GM18505 (cell line): Measurements from ENCODE around the gene TIAM2.

ENCODE experiments used
- ATAC-seq: cut with Tn5 transposase; IDR thresholded peaks from one replicate; pipeline ENCODE4 v1.9.1; 2021; ENCODE audit not compliant: unreplicated experiment
- POLR2A ChIP-seq: IDR thresholded peaks from 4 replicates; pipeline ENCODE4 v1.6.1; 2011; ENCODE audit warnings: borderline replicate concordance; ENCODE audit not compliant: insufficient read depth, insufficient read length; ENCODE audit errors: extremely low read depth

TIAM2 gene

GRCh38 chr6:155301867-155302266 lies 306.8 kb downstream of the TIAM2 start:
- TF ChIP-seq POLR2A: no peak
- no peak for ATAC-seq

DNA sequence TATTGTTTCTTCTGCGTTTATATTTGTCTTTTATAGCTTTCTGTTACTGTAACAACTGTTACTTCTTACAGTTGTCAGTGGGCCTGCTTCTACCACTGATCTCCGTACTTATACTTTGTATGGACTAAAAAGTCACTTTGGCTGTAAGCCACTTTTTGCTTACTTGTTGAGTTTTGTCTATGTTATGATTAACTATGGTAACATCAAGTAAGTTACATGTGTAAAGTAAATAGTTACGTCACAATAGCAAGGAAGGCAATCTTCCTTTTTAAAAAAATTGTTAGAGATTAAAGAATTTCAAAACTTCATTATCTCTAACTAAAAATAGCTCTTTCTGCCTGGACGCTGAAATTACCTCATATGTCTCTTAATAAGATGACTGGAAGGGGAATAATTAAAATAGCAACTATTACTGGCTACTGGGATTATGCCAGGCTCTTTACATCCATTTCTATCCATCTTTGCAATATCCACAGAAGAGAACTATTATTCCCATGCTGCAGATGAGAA lies 308.3 kb downstream of the TIAM2 start:
- TF ChIP-seq POLR2A: no peak
- ATAC-seq: no peak

DNA sequence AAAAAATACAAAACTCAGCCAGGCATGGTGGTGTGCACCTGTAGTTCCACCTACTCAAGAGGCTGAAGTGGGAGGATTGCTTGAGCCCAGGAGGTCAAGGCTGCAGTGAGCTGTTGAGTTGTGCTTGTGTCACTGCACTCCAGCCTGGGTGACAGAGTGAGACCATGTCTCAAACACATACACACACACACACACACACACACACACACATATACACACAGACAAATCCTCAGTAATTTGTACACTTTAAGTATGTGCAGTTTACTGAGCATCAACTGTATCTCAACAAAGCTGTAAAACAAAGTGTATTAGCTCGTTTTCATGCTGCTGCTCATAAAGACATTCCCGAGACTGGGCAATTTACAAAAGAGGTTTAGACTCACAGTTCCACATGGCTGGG lies 311.8 kb downstream of the TIAM2 start:
- ATAC-seq: no peak
- no peak for TF ChIP-seq POLR2A
